ENCODE results near the gene CDKL5.
A peak's percentile ranks its signal among the peaks of the same experiment; 100 is the strongest.
"Not testable (repeated sequence)": the region's sequence is repeated elsewhere in the genome, so short reads cannot be mapped to it uniquely, and the experiment has no call there.

Gene CDKL5

GRCh38 chrX:18578546-18578945 is 153.1 kb downstream of the CDKL5 start:
- DNase-seq: no peak

- no peak for DNase-seq
Observed at GRCh38 chrX:18579495-18579894, 154.1 kb downstream of the CDKL5 start.

GRCh38 chrX:18582910-18583493 is 157.6 kb downstream of the CDKL5 start:
- no peak for DNase-seq

- not testable (repeated sequence) for DNase-seq
Observed at GRCh38 chrX:18589292-18589691, 163.9 kb downstream of the CDKL5 start.

- no peak for DNase-seq
Observed at GRCh38 chrX:18591834-18592233, 166.4 kb downstream of the CDKL5 start.

- DNase-seq: no peak
Observed at GRCh38 chrX:18594079-18594478, 168.7 kb downstream of the CDKL5 start.

GRCh38 chrX:18596096-18596495 is 170.7 kb downstream of the CDKL5 start:
- DNase-seq: no peak

- DNase-seq: no peak
Observed at GRCh38 chrX:18598413-18598812, 173.0 kb downstream of the CDKL5 start.

GRCh38 chrX:18607966-18608365 is 182.6 kb downstream of the CDKL5 start:
- DNase-seq: no peak

GRCh38 chrX:18613930-18614639 is 188.7 kb downstream of the CDKL5 start:
- no peak for DNase-seq

GRCh38 chrX:18616688-18617406 is 191.4 kb downstream of the CDKL5 start:
- no peak for DNase-seq

GRCh38 chrX:18617407-18617750 is 192.0 kb downstream of the CDKL5 start:
- no peak for DNase-seq

- DNase-seq: no peak
Observed at GRCh38 chrX:18619288-18619687, 193.9 kb downstream of the CDKL5 start.

GRCh38 chrX:18620349-18620748 is 194.9 kb downstream of the CDKL5 start:
- DNase-seq: no peak

- no peak for DNase-seq
Observed at GRCh38 chrX:18624599-18624998, 199.2 kb downstream of the CDKL5 start.

- no peak for DNase-seq
Observed at GRCh38 chrX:18630934-18631333, 205.5 kb downstream of the CDKL5 start.

- DNase-seq: no peak
Observed at GRCh38 chrX:18638398-18638797, 213.0 kb downstream of the CDKL5 start.

- DNase-seq: no peak
Observed at GRCh38 chrX:18639280-18639679, 213.9 kb downstream of the CDKL5 start.

GRCh38 chrX:18640686-18641085 is 215.3 kb downstream of the CDKL5 start:
- peak; percentile 5 for DNase-seq

- DNase-seq: no peak
Observed at GRCh38 chrX:18643243-18643642, 217.8 kb downstream of the CDKL5 start.

- DNase-seq: no peak
Observed at GRCh38 chrX:18643853-18644252, 218.4 kb downstream of the CDKL5 start.

- DNase-seq: no peak
Observed at GRCh38 chrX:18647621-18648020, 222.2 kb downstream of the CDKL5 start.

- no peak for DNase-seq
Observed at GRCh38 chrX:18649498-18649951, 224.1 kb downstream of the CDKL5 start.

GRCh38 chrX:18650662-18651061 is 225.3 kb downstream of the CDKL5 start:
- no peak for DNase-seq

Data from SHP77 treated with DMSO at 0.1 percent for 48 hours (cell line).